Activated CD8-positive, alpha-beta memory T cell treated with anti-CD3 and anti-CD28 coated beads, Interleukin-2, amount 50 U/mL, for 1 hour (primary cell): ENCODE measurements around the gene TENT4B.
"Not testable (repeated sequence)": the region's sequence is repeated elsewhere in the genome, so short reads cannot be mapped to it uniquely, and the experiment has no call there.

Experiments used
- DNase-seq: peaks from one replicate; pipeline ENCODE4 v3.0.0-alpha.2; 2020; ENCODE audit errors: extremely low read depth

Gene TENT4B

GRCh38 chr16:50154420-50154950 lies 1.4 kb downstream of the TENT4B start:
- DNase-seq: no peak

GRCh38 chr16:50155925-50156324 lies 2.8 kb downstream of the TENT4B start:
- no peak for DNase-seq

- DNase-seq: no peak
These were observed 3.5 kb downstream of the TENT4B start for GRCh38 chr16:50156590-50156989.

GRCh38 chr16:50160495-50161164 lies 7.5 kb downstream of the TENT4B start:
- no peak for DNase-seq

GRCh38 chr16:50161950-50162349 lies 8.8 kb downstream of the TENT4B start:
- DNase-seq: no peak

- no peak for DNase-seq
These were observed 12.4 kb downstream of the TENT4B start for GRCh38 chr16:50165473-50165872.

GRCh38 chr16:50166511-50167500 lies 13.7 kb downstream of the TENT4B start:
- DNase-seq: no peak

- no peak for DNase-seq
These were observed 14.4 kb downstream of the TENT4B start for GRCh38 chr16:50167556-50167955.

- DNase-seq: no peak
These were observed 16.5 kb downstream of the TENT4B start for GRCh38 chr16:50169555-50170096.

GRCh38 chr16:50171773-50172172 lies 18.7 kb downstream of the TENT4B start:
- not testable (repeated sequence) for DNase-seq

GRCh38 chr16:50172195-50172922 lies 19.3 kb downstream of the TENT4B start:
- no peak for DNase-seq

- no peak for DNase-seq
These were observed 20.2 kb downstream of the TENT4B start for GRCh38 chr16:50173316-50173715.

- DNase-seq: no peak
These were observed 25.4 kb downstream of the TENT4B start for GRCh38 chr16:50178491-50178941.

GRCh38 chr16:50182441-50182840 lies 29.3 kb downstream of the TENT4B start:
- DNase-seq: no peak

- DNase-seq: no peak
These were observed 30.2 kb downstream of the TENT4B start for GRCh38 chr16:50183316-50183715.

GRCh38 chr16:50185005-50185505 lies 31.9 kb downstream of the TENT4B start:
- no peak for DNase-seq

- no peak for DNase-seq
These were observed 35.6 kb downstream of the TENT4B start for GRCh38 chr16:50188619-50189136.

GRCh38 chr16:50190292-50190691 lies 37.2 kb downstream of the TENT4B start:
- no peak for DNase-seq

GRCh38 chr16:50192386-50193050 lies 39.4 kb downstream of the TENT4B start:
- no peak for DNase-seq

GRCh38 chr16:50193594-50193993 lies 40.5 kb downstream of the TENT4B start:
- DNase-seq: no peak

- no peak for DNase-seq
These were observed 42.2 kb downstream of the TENT4B start for GRCh38 chr16:50195276-50195675.
